K562 (cell line): ENCODE results near the gene ACAP3. TPM values are rescaled to one million over a fixed set of nuclear protein-coding genes. Genes with fewer than 3 reads are reported as not detected.

ENCODE experiments used
- ATAC-seq: fragments of 200-7000 bp; cut with Tn5 transposase; 3 replicates; pipeline ENCODE4 v1.9.1; 2020; ENCODE audit warnings: moderate library complexity
- BruUV-seq: library from RNA; stranded (reverse); fragments of 400-500 nt; replicated peaks from 2 replicates; lab custom pipeline; 2021; lab: Mats Ljungman, UMichigan
- CTCF ChIA-PET: fragments of 300-600 bp; formaldehyde crosslinking; extraction: SDS; loops from one replicate; lab custom pipeline; 2021; ENCODE audit warnings: low intra/inter-chr PET ratio; lab: Yijun Ruan, JAX
- POLR2A ChIA-PET: fragments of 300-600, 350-650 bp; sonication (Branson Sonifier 250); formaldehyde crosslinking; extraction: SDS; loops from one replicate; lab custom pipeline; 2021; ENCODE audit warnings: antibody characterized with exemption, inconsistent platforms; lab: Yijun Ruan, JAX
- DNase-seq, 4 experiments: peaks; one replicate each; pipeline versions ENCODE4 v3.0.0 to v3.0.0-alpha.2; 2011 to 2018; ENCODE audit warnings: low spot score in 3 of 4, mixed read lengths in 3 of 4; ENCODE audit errors: extremely low read depth in 1 of 4
- FAIRE-seq: peaks from 2 replicates; lab custom pipeline; 2011; peaks lifted over from hg19 to GRCh38; lab: Jason Lieb, UNC
- H2AFZ ChIP-seq: 2 replicates; pipeline ENCODE4 v1.6.0; 2011; ENCODE audit warnings: low read depth, low read length, control low read depth, inconsistent platforms
- H3K27ac ChIP-seq: fragments of 200-600 bp; 3 replicates; pipeline ENCODE4 v1.8.0; 2011; ENCODE audit warnings: low read depth, mild to moderate bottlenecking, control low read depth, inconsistent platforms, low read length, moderate library complexity, mixed read lengths; ENCODE audit errors: extremely low read depth
- H3K27me3 ChIP-seq, 2 experiments: fragments of 300-600 bp in 1 of 2; 2 replicates in 1 of 2; 3 replicates in 1 of 2; pipeline versions ENCODE4 v1.6.0 to v1.8.0; 2011; ENCODE audit warnings: inconsistent platforms in 2 of 2, low read length in 2 of 2, mild to moderate bottlenecking in 1 of 2, mixed read lengths in 1 of 2, moderate library complexity in 1 of 2; ENCODE audit not compliant: control insufficient read depth in 2 of 2, insufficient read depth in 2 of 2
- H3K36me3 ChIP-seq: fragments of 300-600 bp; 3 replicates; pipeline ENCODE4 v1.8.0; 2011; ENCODE audit warnings: mild to moderate bottlenecking, low read length, inconsistent platforms; ENCODE audit not compliant: control insufficient read depth, insufficient read depth
- H3K4me1 ChIP-seq, 2 experiments: fragments of 200-600 bp in 1 of 2; replicated peaks in 1 of 2; 2 replicates in 1 of 2; 3 replicates in 1 of 2; pipeline versions ENCODE4 v1.5.1 to v1.8.0; 2011; ENCODE audit warnings: inconsistent platforms in 2 of 2, low read length in 2 of 2, mild to moderate bottlenecking in 1 of 2, mixed read lengths in 1 of 2, moderate library complexity in 1 of 2; ENCODE audit not compliant: control insufficient read depth in 2 of 2, insufficient read depth in 2 of 2
- H3K4me2 ChIP-seq: 2 replicates; pipeline ENCODE4 v1.6.1; 2011; ENCODE audit warnings: low read length, control low read depth, inconsistent platforms, mixed read lengths; ENCODE audit not compliant: insufficient read depth
- H3K4me3 ChIP-seq: fragments of 200-600 bp; sonication (generic), shearing (Covaris generic); 2 replicates; pipeline ENCODE4 v1.5.1; 2016; ENCODE audit warnings: control low read depth, inconsistent platforms
- H3K79me2 ChIP-seq: fragments of 200-600 bp; 3 replicates; pipeline ENCODE4 v1.8.0; 2011; ENCODE audit warnings: low read length, inconsistent platforms; ENCODE audit not compliant: control insufficient read depth, insufficient read depth
- H3K9ac ChIP-seq, 2 experiments: 2 replicates each; pipeline versions ENCODE4 v1.6.0 to v1.6.1; 2011; ENCODE audit warnings: low read depth in 2 of 2, low read length in 2 of 2, control low read depth in 1 of 2, inconsistent platforms in 1 of 2, mild to moderate bottlenecking in 1 of 2, mixed read lengths in 1 of 2; ENCODE audit not compliant: insufficient read depth in 1 of 2
- H3K9me1 ChIP-seq: one replicate; pipeline ENCODE4 v1.6.0; 2011; ENCODE audit warnings: inconsistent platforms, mild to moderate bottlenecking, low read length, moderate library complexity; ENCODE audit not compliant: control insufficient read depth, insufficient read depth
- H3K9me3 ChIP-seq: replicated peaks from 2 replicates; pipeline ENCODE4 v1.5.1; 2011; ENCODE audit warnings: low read depth, low read length, inconsistent platforms; ENCODE audit not compliant: control insufficient read depth, insufficient read depth
- H4K20me1 ChIP-seq: replicated peaks from 2 replicates; pipeline ENCODE4 v1.6.1; 2011; ENCODE audit warnings: low read length, inconsistent platforms, mixed read lengths; ENCODE audit not compliant: control insufficient read depth, insufficient read depth
- ZFP30 ChIP-seq: fragments of 250-450 bp; sonication (Bioruptor Pico); IDR thresholded peaks from 2 replicates; pipeline ENCODE4 v1.8.0; 2022; ENCODE audit warnings: moderate library complexity, mild to moderate bottlenecking, inconsistent platforms, borderline replicate concordance
- WGBS: fragments of 100-300 bp; shearing (Covaris generic); methylation state at CpG from one replicate; pipeline ENCODE4 v1.1.6; 2016; ENCODE audit warnings: low coverage, mixed read lengths; ENCODE audit not compliant: insufficient coverage; ENCODE audit errors: missing lambda C conversion rate; 5-methylcytosine and 5-hydroxymethylcytosine counted together
- in situ Hi-C: fragments of 300-500 bp; cut with MboI; formaldehyde crosslinking; loops from 4 replicates; pipeline ENCODE4 v1.15.0; 2018; ENCODE audit warnings: inconsistent platforms, mixed read lengths
- intact Hi-C: fragments of 100-400 bp; cut with micrococcal nuclease; formaldehyde crosslinking; loops from 2 replicates; pipeline ENCODE4 v1.14.2; 2022
- polyA plus RNA-seq, 8 experiments: library from polyadenylated mRNA; depleted of rRNA in 4 of 8; stranded (reverse) in 5 of 8; unstranded in 3 of 8; fragments of >200 nt; fragmentation: Nextera tagmentation in 2 of 8; fragmentation: Illumina TruSeq in 1 of 8; extraction: Ambion mirVana in 2 of 8; extraction: Trizol in 1 of 8; gene quantifications; 2 replicates each; pipeline versions ENCODE4 v1.2.1 to v1.2.3, GENCODE V29; 2011 to 2014; ENCODE audit warnings: inconsistent platforms in 1 of 8, missing spikeins in 1 of 8
- total RNA-seq, 7 experiments: library from RNA; depleted of rRNA in 6 of 7; stranded (reverse); fragments of >200 nt in 6 of 7; fragmentation: Illumina TruSeq in 2 of 7; extraction: Trizol in 2 of 7; gene quantifications; 2 replicates each; pipeline versions ENCODE4 v1.2.1 to v1.2.3, GENCODE V29; 2011 to 2021; ENCODE audit warnings: low replicate concordance in 1 of 7
- TF ChIP-seq, protein P1 (sequence below): IDR thresholded peaks from 2 replicates; pipeline ENCODE4 v1.6.1; 2011; ENCODE audit warnings: borderline replicate concordance, low read depth, mild to moderate bottlenecking, moderate library complexity, low read length; ENCODE audit not compliant: insufficient read depth, poor library complexity, severe bottlenecking

ACAP3 gene
- total and polyA plus RNA-seq, 9 of the 15 experiments (the other 6 are each of a cell fraction or from before 2014, with no cell fraction given): 0.01 to 49.0 (median 12.0) TPM

DNA sequence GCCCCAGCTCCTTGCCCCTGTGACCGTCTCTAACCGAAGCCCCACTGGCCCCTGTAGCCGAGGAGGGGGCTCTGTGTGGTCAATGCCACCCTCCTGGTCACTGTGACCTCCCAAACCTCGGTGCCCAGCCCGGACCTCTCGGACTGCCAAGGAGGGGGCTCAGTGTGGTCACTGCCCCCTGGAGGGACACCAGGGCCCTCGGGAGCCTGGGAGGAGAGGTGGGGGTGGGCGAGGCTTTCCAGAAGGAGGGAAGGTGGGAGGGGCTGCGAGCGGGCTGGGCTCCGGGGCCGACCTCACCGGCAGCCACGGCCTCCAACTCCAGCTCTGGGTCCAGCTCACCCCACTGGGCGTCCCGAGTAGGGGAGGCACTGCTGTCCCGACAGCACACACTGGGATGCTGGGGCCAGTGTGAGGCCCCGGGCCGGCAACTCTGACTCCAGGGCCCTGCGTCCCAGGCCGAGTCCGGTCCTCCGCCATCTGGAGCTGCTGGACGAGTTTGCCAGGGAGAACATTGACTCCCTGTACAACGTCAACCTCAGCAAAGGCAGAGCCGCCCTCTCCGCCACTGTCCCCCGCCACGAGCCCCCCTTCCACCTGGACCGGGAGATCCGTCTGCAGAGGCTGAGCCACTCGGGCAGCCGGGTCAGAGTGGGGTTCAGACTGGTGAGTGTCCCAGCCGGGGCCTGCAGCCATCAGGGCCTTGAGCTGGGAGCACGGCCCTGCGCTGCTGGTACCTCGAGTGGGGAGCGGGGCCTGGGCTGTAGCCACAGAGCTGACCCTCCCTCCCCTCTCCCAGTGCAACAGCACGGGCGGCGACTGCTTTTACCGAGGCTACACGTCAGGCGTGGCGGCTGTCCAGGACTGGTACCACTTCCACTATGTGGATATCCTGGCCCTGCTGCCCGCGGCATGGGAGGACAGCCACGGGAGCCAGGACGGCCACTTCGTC is 21.1 kb downstream of the ACAP3 start:
- intact Hi-C loops: no loop called here
- peak in 2 of 4 experiments; percentile 57 to 58 for DNase-seq
- ChIA-PET POLR2A (interaction anchor here (0.5 to 2.3 kb wide), 7 partner anchors 10 to 270 kb away, joined by 3 to 6 read pairs (median 4); partner anchors contain the start of gene UBE2J2), CTCF (no interaction called here)
- H4K20me1 ChIP-seq: peaks cover 14% of the 10 kb centered on the region; the same call in 1 of the 2 replicates
- in situ Hi-C loops: no loop called here
- no peaks in the 10 kb centered on the region for H3K36me3 ChIP-seq
- H3K4me1 ChIP-seq: peaks cover 0 to 71% of the 10 kb centered on the region in 2 experiments; a peak in 3 of 5 replicates
- H3K9me3 ChIP-seq: no peaks in the 10 kb centered on the region
- H3K27ac ChIP-seq: no peak overlapping the region
- TF ChIP-seq, protein P1, sequence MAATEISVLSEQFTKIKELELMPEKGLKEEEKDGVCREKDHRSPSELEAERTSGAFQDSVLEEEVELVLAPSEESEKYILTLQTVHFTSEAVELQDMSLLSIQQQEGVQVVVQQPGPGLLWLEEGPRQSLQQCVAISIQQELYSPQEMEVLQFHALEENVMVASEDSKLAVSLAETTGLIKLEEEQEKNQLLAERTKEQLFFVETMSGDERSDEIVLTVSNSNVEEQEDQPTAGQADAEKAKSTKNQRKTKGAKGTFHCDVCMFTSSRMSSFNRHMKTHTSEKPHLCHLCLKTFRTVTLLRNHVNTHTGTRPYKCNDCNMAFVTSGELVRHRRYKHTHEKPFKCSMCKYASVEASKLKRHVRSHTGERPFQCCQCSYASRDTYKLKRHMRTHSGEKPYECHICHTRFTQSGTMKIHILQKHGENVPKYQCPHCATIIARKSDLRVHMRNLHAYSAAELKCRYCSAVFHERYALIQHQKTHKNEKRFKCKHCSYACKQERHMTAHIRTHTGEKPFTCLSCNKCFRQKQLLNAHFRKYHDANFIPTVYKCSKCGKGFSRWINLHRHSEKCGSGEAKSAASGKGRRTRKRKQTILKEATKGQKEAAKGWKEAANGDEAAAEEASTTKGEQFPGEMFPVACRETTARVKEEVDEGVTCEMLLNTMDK: peak; percentile 62
- no peak for TF ChIP-seq ZFP30 (CRISPR knock-in tag)
- no TSS peak for BruUV-seq
- no peak overlapping the region for H3K4me2 ChIP-seq
- H3K9me1 ChIP-seq: peaks cover 3% of the 10 kb centered on the region
- no peak for FAIRE-seq
- H3K9ac ChIP-seq: peak overlapping the region in 1 of 2 experiments; percentile 68; a peak in 1 of 4 replicates
- peak; percentile 2; the same call in 1 of the 3 replicates for ATAC-seq
- H3K27me3 ChIP-seq: peaks cover 2 to 33% of the 10 kb centered on the region in 2 experiments; a peak in 3 of 5 replicates
- no peak overlapping the region for H3K4me3 ChIP-seq
- no peaks in the 10 kb centered on the region for H3K79me2 ChIP-seq
- no peak overlapping the region for H2AFZ ChIP-seq
- 29% methylated on average over 36 of the region's 50 CpGs for WGBS
